HL-60 (cell line): ENCODE measurements around the gene LINC01488.

Experiments
- DNase-seq, 2 experiments: peaks; one replicate each; pipeline ENCODE4 v3.0.0-alpha.2; 2010 to 2020; ENCODE audit warnings: low read depth in 1 of 2, low spot score in 1 of 2
- H3K27ac ChIP-seq: fragments of 250-450 bp; sonication (Bioruptor Pico); replicated peaks from 2 replicates; pipeline ENCODE4 v1.5.1; 2020; ENCODE audit warnings: mild to moderate bottlenecking, moderate library complexity
- H3K27me3 ChIP-seq: fragments of 250-450 bp; sonication (Bioruptor Pico); 2 replicates; pipeline ENCODE4 v1.5.1; 2021; ENCODE audit warnings: mild to moderate bottlenecking, moderate library complexity; ENCODE audit not compliant: insufficient read depth, poor library complexity, severe bottlenecking
- H3K4me3 ChIP-seq: replicated peaks from 2 replicates; pipeline ENCODE4 v1.5.1; 2011; ENCODE audit warnings: mild to moderate bottlenecking, control low read depth, low read length; ENCODE audit not compliant: insufficient read depth
- GABPA ChIP-seq: IDR thresholded peaks from 2 replicates; pipeline ENCODE4 v1.6.1; 2012; ENCODE audit warnings: low read depth
- POLR2AphosphoS5 ChIP-seq: IDR thresholded peaks from 2 replicates; pipeline ENCODE4 v1.6.1; 2012; ENCODE audit warnings: low read depth
- SPI1 ChIP-seq: IDR thresholded peaks from 2 replicates; pipeline ENCODE4 v1.6.1; 2012; ENCODE audit warnings: low read depth, mild to moderate bottlenecking, borderline replicate concordance
- TF ChIP-seq, protein P1 (sequence below): IDR thresholded peaks from one replicate; pipeline ENCODE4 v1.5.1; 2011; ENCODE audit warnings: low read length, control low read depth, inconsistent platforms; ENCODE audit not compliant: insufficient read depth
- TF ChIP-seq, protein P2 (sequence below): IDR thresholded peaks from 2 replicates; pipeline ENCODE4 v1.6.1; 2012; ENCODE audit warnings: low read depth; ENCODE audit not compliant: insufficient replicate concordance

The LINC01488 gene

DNA sequence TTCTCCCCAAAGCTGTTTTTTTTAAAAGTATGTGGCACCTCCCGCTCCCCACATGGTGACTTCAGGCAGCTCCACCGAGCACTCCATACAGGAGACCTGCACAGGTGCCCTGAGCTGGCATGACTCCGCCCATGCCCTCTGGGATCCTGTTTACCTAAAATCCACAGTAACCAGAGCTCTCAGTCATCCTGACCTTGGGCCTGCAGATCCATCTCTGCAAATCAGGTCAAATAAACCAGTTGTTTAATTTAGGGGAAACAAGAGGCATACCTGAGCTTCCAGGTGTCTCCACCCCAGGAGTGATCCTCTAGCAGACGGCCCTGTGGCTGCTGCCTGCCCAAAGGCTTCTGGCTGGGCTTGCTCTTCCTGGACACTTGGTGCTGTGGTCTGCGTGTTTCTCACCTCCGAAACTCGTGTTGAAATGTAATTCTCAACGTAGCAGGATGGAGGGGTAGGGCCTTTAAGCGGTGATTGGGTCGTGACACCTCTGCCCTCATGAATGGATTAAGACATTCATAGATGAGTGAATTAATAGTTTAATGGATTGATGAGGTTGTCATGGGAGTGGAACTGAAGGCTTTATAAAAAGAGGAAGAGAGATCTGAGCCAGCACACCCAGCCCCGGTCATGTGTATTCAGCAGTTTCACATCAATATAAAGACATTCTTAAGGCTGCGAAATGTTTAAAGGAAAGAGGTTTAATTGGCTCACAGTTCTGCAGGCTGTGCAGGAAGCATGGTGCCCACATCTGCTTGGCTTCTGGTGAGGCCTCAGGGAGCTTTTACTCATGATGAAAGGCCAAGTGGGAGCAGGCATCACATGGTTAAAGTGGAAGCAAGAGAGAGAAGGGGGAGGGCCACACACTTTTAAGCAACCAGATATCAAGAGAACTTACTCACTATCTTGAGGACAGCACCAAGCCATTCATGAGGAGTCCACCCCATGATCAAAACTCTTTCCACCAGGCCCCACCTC lies 34.1 kb downstream of the LINC01488 start:
- TF ChIP-seq GABPA (no peak), SPI1 (peak; percentile 84), POLR2AphosphoS5 (no peak)
- TF ChIP-seq, protein P1, sequence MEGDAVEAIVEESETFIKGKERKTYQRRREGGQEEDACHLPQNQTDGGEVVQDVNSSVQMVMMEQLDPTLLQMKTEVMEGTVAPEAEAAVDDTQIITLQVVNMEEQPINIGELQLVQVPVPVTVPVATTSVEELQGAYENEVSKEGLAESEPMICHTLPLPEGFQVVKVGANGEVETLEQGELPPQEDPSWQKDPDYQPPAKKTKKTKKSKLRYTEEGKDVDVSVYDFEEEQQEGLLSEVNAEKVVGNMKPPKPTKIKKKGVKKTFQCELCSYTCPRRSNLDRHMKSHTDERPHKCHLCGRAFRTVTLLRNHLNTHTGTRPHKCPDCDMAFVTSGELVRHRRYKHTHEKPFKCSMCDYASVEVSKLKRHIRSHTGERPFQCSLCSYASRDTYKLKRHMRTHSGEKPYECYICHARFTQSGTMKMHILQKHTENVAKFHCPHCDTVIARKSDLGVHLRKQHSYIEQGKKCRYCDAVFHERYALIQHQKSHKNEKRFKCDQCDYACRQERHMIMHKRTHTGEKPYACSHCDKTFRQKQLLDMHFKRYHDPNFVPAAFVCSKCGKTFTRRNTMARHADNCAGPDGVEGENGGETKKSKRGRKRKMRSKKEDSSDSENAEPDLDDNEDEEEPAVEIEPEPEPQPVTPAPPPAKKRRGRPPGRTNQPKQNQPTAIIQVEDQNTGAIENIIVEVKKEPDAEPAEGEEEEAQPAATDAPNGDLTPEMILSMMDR, result no peak
- TF ChIP-seq, protein P2, sequence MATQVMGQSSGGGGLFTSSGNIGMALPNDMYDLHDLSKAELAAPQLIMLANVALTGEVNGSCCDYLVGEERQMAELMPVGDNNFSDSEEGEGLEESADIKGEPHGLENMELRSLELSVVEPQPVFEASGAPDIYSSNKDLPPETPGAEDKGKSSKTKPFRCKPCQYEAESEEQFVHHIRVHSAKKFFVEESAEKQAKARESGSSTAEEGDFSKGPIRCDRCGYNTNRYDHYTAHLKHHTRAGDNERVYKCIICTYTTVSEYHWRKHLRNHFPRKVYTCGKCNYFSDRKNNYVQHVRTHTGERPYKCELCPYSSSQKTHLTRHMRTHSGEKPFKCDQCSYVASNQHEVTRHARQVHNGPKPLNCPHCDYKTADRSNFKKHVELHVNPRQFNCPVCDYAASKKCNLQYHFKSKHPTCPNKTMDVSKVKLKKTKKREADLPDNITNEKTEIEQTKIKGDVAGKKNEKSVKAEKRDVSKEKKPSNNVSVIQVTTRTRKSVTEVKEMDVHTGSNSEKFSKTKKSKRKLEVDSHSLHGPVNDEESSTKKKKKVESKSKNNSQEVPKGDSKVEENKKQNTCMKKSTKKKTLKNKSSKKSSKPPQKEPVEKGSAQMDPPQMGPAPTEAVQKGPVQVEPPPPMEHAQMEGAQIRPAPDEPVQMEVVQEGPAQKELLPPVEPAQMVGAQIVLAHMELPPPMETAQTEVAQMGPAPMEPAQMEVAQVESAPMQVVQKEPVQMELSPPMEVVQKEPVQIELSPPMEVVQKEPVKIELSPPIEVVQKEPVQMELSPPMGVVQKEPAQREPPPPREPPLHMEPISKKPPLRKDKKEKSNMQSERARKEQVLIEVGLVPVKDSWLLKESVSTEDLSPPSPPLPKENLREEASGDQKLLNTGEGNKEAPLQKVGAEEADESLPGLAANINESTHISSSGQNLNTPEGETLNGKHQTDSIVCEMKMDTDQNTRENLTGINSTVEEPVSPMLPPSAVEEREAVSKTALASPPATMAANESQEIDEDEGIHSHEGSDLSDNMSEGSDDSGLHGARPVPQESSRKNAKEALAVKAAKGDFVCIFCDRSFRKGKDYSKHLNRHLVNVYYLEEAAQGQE, result no peak
- H3K4me3 ChIP-seq, result no peak overlapping the region
- peak in 1 of 2 experiments; percentile 9 for DNase-seq
- no peak overlapping the region for H3K27ac ChIP-seq
- H3K27me3 ChIP-seq, result no peaks in the 10 kb centered on the region

DNA sequence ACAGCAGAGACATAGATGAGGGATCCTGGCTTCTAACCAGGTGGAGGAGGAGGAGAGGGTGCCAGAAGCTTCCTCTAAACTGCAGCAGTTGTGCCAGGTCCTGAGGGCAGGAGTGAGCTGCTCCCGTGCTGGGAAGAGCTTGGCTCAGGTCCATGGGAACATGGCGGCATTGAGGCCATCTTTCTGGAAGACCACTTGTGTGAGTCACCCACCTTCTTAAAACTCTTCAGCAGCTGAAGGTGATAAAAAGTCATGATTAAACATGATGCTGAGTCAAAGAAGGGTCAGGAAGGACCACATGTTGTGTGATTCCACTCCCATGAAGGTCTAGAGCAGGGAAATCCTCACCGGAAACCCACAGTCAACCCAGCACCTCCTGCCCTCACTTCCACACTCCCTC lies 35.1 kb downstream of the LINC01488 start:
- TF ChIP-seq, protein P1, result no peak
- TF ChIP-seq, protein P2, result no peak
- TF ChIP-seq SPI1, result no peak
- TF ChIP-seq POLR2AphosphoS5, result no peak
- no peak for TF ChIP-seq GABPA
- Histone ChIP-seq H3K27ac (no peak overlapping the region), H3K27me3 (no peaks in the 10 kb centered on the region), H3K4me3 (no peak overlapping the region)
- no peak for DNase-seq

DNA sequence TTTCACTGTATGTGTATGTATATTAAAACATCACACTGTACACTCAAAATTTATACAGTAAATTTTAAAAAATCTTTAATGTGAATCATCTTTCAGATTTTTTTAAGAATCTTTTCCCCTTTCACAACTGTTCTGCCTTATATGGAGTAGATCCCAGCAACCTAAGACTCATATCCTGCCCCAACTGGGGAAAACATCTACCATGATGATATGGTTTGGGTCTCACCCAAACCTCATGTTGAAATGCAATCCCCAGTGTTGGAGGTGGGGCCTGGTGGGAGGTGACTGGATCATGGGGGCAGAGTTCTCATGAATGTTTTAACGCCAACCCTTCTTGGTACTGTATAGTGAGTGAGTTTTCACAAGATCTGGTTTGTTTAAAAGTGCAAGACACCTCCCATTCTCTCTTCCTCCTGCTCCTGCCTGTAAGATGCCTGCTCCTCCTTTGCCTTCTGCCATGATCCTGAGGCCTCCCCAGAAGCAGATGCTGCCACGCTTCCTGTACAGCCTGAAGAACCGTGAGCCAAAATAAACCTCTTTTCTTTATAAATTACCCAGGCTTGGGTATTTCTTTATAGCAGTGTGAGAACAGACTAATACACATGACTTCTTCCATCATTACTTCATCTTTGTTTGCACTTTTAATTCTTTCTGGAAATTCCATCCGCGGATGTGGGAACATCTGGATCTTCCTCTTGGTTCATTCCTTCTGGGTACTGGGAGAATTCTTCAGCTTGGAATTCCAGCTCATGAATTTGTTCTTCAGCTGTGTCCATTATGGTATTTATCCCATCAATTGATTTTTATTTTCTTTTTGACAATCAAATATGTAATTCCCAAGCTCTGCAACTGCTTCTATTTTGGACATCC lies 36.9 kb downstream of the LINC01488 start:
- no peak for DNase-seq
- no peaks in the 10 kb centered on the region for H3K27me3 ChIP-seq
- H3K4me3 ChIP-seq, result no peak overlapping the region
- no peak overlapping the region for H3K27ac ChIP-seq
- no peak for TF ChIP-seq GABPA
- TF ChIP-seq POLR2AphosphoS5, result no peak
- TF ChIP-seq, protein P2, result no peak
- TF ChIP-seq, protein P1, result no peak
- TF ChIP-seq SPI1, result no peak
